KOPT-K1 (cell line): Measurements from ENCODE around the gene UFSP2.

Experiments used
- H3K27ac ChIP-seq: fragments of 200-600 bp; sonication (generic); 2 replicates; pipeline ENCODE4 v1.5.1; 2016; ENCODE audit warnings: antibody characterized with exemption, mild to moderate bottlenecking, low read depth, low read length; ENCODE audit not compliant: poor library complexity, severe bottlenecking
- H3K36me3 ChIP-seq: fragments of 200-600 bp; sonication (generic); 2 replicates; pipeline ENCODE4 v1.5.1; 2017; ENCODE audit warnings: antibody characterized with exemption, mild to moderate bottlenecking, low read length, moderate library complexity; ENCODE audit not compliant: insufficient read depth
- H3K9me3 ChIP-seq: fragments of 200-600 bp; sonication (generic); 2 replicates; pipeline ENCODE4 v1.5.1; 2017; ENCODE audit warnings: antibody characterized with exemption, low read length, mild to moderate bottlenecking; ENCODE audit not compliant: insufficient read depth, poor library complexity, severe bottlenecking

UFSP2 gene

GRCh38 chr4:185404031-185404430, 21.7 kb downstream of the UFSP2 start:
- Histone ChIP-seq H3K36me3 (peaks cover 58% of the 10 kb centered on the region), H3K27ac (no peak overlapping the region), H3K9me3 (no peaks in the 10 kb centered on the region)

GRCh38 chr4:185399466-185399865, 26.3 kb downstream of the UFSP2 start:
- Histone ChIP-seq H3K9me3 (no peaks in the 10 kb centered on the region), H3K27ac (no peak overlapping the region), H3K36me3 (peaks cover 53% of the 10 kb centered on the region)

DNA sequence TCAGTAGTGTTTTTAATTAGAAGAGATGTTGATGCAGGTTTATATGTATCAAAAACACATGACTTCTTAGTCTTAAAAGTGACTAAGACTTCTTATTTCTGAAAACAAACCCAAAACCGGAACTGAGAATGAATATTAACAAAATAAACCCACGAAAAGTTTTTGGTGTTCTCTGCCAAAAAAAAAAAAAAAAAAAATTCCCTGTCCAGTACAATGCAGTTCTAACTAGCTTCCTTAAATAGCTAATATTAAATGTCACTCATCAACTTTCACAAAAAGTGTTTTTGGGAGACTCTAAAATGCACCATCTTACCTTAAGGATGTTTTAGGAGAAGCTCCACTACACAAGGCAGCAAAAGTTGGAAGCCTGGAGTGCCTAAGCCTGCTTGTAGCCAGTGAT, 27.1 kb downstream of the UFSP2 start:
- Histone ChIP-seq H3K36me3 (peaks cover 53% of the 10 kb centered on the region), H3K9me3 (no peaks in the 10 kb centered on the region), H3K27ac (no peak overlapping the region)

GRCh38 chr4:185396724-185397385, 28.9 kb downstream of the UFSP2 start, which contains the start of gene ANKRD37:
Gene ANKRD37, plus strand, starts transcription at chr4:185396841. Its CDS starts 83 bp downstream, at chr4:185396924.
- peaks cover 39% of the 10 kb centered on the region for H3K36me3 ChIP-seq
- peak within 1 kb of the TSS; percentile 89 for H3K27ac ChIP-seq
- H3K9me3 ChIP-seq = no peaks in the 10 kb centered on the region

DNA sequence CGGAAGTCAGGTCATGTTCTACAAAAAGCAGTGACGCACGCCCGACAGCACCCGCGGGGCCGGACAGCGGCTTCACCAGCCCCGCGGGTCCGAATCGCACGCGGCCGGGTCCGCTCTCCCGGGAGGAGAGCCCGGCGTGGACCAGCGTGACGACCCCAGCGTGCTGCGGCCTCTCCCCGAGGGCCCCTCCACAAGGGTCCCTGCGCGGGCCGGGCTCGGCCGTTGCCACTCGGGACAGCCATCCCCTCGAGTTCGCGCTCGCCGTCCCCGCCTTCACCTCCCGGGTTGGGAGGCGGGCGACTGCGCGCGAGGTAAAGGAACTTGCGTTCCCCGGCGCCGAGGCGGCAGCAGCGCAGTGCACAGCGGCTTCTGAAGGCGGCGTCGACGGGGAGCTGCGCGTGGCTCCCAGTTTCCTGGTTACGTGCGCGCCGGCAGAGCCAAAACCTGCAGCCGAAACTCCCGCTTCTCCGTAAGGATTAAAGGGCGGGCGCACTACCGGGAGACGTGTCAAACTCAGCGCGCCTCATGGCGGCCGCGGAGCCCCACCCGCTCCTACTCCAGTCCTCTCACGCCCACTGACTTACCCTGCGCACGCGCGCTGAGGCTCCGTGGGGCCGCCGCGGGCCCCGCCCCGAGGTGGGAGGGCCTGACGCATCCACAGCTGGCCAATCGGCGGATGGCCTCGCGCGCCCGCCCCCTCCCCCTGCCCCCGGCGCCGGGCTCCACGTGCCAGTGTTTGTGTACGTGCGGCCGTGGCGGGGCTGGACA, 29.6 kb downstream of the UFSP2 start:
- no peaks in the 10 kb centered on the region for H3K9me3 ChIP-seq
- peak overlapping the region; percentile 89 for H3K27ac ChIP-seq

GRCh38 chr4:185395238-185395955, 30.4 kb downstream of the UFSP2 start, which contains the start of gene LRP2BP:
Gene LRP2BP, minus strand, starts transcription at chr4:185395924. Its CDS starts 17,738 bp downstream, at chr4:185378186.
- Histone ChIP-seq H3K36me3 (peaks cover 31% of the 10 kb centered on the region), H3K9me3 (no peaks in the 10 kb centered on the region), H3K27ac (peak within 1 kb of the TSS; percentile 89)

More for the DNA sequence above, 29.6 kb downstream of the UFSP2 start:
- peaks cover 32% of the 10 kb centered on the region for H3K36me3 ChIP-seq

- H3K27ac ChIP-seq = peak overlapping the region; percentile 89
- H3K36me3 ChIP-seq = peaks cover 24% of the 10 kb centered on the region
- H3K9me3 ChIP-seq = no peaks in the 10 kb centered on the region
Observed at GRCh38 chr4:185394568-185395237, 31.1 kb downstream of the UFSP2 start.

DNA sequence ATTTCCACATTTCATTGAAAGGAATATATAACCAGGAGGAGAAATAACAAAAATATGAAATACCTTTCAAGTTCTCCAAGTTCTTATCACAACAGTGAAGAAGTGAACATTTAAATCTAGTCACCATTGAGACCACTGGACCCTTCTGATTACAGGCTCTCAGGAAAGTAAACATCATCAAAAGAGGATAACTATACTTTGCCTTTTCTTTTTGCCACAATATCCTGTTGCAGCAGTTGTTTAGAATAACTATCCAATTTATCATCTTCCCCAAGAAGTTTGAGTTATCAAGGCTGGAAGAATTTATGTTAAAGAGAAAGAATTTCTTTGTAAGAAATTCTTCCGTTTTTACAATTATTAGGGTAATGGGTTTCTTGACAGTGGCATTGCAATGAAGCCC, 33.6 kb downstream of the UFSP2 start:
- H3K36me3 ChIP-seq = 0 out of 2 replicates have a peak, but pooled peaks cover 6% of the 10 kb centered on the region
- no peaks in the 10 kb centered on the region for H3K9me3 ChIP-seq
- H3K27ac ChIP-seq = no peak overlapping the region

DNA sequence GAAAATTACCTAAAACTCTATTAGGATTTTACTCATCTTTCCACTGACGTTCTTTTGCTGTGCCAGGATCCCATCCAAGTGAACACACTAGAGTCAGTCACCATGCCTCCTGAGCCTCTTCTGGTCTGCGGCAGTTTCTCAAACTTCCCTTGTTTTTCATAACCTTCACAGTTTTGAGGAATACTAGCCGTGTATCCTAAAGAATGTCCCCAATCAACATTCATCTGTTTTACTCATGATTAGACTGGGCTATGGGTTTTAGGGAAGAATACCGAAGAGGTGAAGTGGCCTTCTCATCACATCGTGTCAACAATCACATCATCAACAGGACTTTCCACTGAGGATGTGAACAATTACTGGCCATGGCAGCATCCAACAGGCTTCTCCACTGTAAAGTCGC, 34.8 kb downstream of the UFSP2 start:
- Histone ChIP-seq H3K27ac (no peak overlapping the region), H3K36me3 (0 out of 2 replicates have a peak, but pooled peaks cover 6% of the 10 kb centered on the region), H3K9me3 (no peaks in the 10 kb centered on the region)

DNA sequence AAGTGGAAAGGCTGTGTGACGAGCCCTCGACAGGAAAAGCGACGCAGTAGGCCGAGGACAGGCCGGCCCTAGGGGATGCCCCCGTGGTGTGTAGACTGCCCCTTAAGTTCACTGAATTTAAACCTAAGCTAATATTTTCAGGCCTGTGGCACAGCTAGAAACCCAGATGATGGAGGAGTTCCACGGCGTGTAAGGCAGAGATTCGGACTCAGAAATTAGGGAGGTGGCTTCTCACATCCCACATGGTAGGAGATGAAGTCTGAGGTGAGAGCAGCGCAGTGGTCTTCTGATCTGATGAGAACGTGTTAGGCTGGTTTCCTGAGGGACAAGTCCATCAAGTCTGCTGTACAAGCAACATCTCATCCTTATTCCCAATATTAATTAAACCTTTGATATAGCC, 37.8 kb downstream of the UFSP2 start:
- no peak overlapping the region for H3K27ac ChIP-seq
- 0 out of 2 replicates have a peak, but pooled peaks cover 6% of the 10 kb centered on the region for H3K36me3 ChIP-seq
- peaks cover 3% of the 10 kb centered on the region for H3K9me3 ChIP-seq

- Histone ChIP-seq H3K36me3 (no peaks in the 10 kb centered on the region), H3K27ac (peak overlapping the region; percentile 55), H3K9me3 (peaks cover 15% of the 10 kb centered on the region)
Observed at GRCh38 chr4:185384930-185385331, 40.8 kb downstream of the UFSP2 start.

- no peaks in the 10 kb centered on the region for H3K36me3 ChIP-seq
- peak overlapping the region; percentile 55 for H3K27ac ChIP-seq
- H3K9me3 ChIP-seq = peaks cover 15% of the 10 kb centered on the region
Observed at GRCh38 chr4:185384061-185384460, 41.7 kb downstream of the UFSP2 start.

- Histone ChIP-seq H3K9me3 (peaks cover 15% of the 10 kb centered on the region), H3K27ac (no peak overlapping the region), H3K36me3 (no peaks in the 10 kb centered on the region)
Observed at GRCh38 chr4:185383451-185383850, 42.3 kb downstream of the UFSP2 start.

DNA sequence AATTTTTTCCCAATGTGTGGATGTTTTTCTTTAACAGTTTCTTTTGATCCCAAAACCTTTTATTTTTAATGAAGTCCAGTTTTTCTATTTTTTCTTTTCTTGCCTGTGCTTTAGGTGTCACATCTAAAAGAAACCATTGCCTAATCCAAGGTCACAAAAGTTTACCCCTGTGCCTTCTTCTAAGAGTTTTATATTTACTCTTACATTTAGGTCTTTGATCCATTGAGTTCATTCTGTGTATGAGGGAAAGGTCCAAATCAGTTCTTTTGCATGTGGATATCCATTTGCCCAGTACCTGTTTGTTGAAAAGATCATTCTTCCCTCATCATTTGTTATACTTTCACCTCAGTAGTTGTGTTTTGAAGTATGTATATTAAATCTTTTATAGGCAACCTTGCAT, 43.0 kb downstream of the UFSP2 start:
- Histone ChIP-seq H3K27ac (no peak overlapping the region), H3K36me3 (no peaks in the 10 kb centered on the region), H3K9me3 (peaks cover 15% of the 10 kb centered on the region)
